Activated naive CD4-positive, alpha-beta T cell (primary cell): ENCODE data around the gene PHF20.
"Not testable (repeated sequence)": the region's sequence is repeated elsewhere in the genome, so short reads cannot be mapped to it uniquely, and the experiment has no call there.

Experiments used
- DNase-seq, 4 experiments: peaks; one replicate each; lab custom pipeline; 2025; lab: John Stamatoyannopoulos, UW

The PHF20 gene

DNA sequence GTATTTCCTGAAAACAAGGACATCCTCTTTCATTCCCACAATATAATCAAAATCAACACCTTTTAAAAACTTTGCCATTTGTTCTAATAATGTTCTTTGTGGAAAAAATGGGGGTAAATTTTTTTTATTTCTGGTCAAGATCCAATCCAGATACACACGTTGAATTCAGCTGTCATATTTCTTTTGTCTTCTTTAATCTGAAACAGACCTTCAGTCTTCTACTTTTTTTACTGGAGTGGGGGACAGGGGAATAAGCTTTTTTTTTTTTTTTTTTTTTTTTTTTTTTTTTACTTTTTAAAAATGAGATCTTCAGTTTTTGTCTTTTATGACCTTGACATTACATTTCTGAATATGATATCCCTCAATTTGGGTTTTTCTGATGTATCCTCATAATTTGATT lies 113.4 kb downstream of the PHF20 start:
- no peak for DNase-seq

DNA sequence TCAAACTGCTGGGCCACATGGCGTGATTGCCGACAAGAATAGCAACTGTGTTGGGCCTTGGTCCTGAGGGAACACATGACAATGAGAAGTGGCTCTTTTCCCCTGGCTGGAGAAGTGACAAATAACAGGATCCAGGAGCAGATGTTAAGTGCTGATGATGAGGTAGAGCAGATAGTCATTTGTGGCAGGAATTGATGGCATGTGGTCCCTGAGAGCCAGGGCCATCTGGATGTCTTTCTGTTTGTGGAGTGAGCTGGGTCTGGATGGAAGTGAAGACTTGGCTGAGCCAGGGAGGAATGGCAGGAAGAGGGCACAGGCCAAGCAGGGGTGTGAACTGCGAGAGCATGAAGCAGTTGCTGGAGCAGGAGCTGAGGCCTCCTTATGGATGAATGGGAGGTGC lies 114.7 kb downstream of the PHF20 start:
- no peak for DNase-seq

DNA sequence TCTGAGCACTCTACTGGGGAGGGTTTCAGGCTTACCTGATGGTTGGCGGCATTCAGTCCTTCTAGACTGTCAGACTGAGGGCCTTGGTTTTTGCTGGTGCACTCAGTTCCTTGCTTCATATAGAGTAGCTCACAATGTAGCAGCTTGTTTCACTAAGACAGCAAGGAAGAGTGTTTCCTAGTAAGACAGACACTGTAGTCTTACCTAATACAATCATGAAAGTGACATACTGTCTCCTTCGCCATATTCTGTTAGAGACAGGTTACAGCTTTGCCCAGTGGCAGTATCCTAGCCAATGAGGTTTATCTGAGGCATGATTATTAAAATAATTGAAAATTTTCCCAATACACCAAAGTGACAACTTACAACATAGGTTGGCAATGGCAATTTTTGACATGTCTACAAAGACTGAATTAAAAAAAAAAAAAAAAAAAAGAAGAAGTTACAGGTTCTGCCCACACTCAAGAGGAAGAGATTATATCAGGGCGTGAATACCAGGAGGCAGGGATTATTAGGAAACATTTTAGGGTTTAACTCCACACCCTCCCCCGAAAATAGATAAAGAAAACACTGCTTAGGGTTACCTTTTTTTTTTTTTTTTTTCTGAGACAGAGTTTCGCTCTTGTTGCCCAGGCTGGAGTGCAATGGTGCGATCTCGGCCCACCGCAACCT lies 115.7 kb downstream of the PHF20 start:
- DNase-seq, result no peak

DNA sequence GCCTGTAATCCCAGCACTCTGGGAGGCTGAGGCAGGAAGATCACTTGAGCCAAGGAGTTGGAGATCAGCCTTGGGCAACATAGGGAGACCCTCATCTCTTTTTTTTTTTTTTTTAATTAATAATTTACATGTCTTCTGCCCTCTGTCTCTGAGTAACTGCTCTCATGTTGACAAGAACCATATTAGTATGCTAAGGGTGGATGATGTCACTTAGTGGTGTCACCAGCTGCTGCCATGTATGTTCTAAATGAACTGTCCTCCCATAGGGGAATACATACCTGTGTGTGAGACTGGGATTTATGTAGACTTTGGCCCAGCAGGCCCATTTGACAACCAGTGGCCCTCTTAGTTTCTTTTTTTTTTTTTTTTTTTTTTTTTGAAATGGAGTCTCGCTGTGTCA lies 116.8 kb downstream of the PHF20 start:
- no peak for DNase-seq

- no peak for DNase-seq
Observed at GRCh38 chr20:35891375-35891774, 119.6 kb downstream of the PHF20 start.

GRCh38 chr20:35892871-35893270 lies 121.1 kb downstream of the PHF20 start:
- DNase-seq, result no peak

DNA sequence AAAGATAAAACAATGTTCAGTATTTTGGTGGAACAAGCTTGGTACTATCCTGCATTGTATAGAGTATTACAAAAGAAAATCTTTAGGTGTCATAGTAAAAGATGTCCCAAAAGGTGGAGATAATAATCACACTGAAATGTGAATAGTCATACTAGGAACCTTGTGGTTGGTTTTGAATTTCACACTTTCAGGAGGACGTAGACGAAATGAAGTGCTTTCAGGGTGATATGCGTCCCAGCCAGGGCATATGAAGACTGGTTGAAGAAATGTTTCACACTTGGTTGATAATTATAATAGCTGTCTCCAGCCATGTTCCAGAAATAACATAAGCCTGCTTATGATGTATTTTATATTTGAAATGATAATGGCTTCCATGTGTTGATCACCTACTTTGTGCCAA lies 122.1 kb downstream of the PHF20 start:
- DNase-seq, result no peak

GRCh38 chr20:35895516-35895915 lies 123.7 kb downstream of the PHF20 start:
- not testable (repeated sequence) for DNase-seq

DNA sequence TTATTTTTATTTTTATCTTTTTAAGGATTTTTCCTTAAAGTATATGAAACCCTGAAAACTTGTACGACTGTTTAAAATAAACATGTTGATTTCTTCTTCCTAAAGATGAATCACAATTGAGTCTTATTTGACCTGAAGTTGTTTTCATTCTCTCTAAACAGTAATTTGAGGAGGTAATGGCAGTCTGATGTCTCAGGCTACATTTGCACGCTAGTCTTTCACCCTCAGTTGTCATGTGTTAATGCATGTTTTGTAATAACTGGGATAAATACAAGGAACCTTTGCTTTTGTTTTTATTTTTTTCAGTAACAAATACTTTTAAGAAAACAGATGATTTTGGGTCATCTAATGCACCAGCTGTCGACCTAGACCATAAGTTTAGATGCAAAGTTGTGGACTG lies 127.2 kb downstream of the PHF20 start:
- DNase-seq, result no peak

DNA sequence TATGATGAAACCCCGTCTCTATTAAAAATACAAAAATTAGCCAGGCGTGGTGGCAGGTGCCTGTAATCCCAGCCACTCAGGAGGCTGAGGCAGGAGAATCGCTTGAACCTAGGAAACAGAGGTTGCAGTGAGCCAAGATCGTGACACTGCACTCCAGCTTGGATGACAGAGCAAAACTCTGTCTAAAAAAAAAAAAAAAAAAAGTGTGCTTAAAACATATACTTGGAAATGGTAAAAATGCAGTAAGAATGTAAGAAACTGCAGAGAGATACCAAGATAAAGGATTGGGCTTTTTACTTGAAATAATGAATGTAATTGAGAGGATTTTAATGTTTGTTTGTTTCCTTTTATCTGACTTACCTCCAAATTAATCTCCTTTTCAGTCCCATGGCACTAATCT lies 129.4 kb downstream of the PHF20 start:
- DNase-seq, result not testable (repeated sequence)

DNA sequence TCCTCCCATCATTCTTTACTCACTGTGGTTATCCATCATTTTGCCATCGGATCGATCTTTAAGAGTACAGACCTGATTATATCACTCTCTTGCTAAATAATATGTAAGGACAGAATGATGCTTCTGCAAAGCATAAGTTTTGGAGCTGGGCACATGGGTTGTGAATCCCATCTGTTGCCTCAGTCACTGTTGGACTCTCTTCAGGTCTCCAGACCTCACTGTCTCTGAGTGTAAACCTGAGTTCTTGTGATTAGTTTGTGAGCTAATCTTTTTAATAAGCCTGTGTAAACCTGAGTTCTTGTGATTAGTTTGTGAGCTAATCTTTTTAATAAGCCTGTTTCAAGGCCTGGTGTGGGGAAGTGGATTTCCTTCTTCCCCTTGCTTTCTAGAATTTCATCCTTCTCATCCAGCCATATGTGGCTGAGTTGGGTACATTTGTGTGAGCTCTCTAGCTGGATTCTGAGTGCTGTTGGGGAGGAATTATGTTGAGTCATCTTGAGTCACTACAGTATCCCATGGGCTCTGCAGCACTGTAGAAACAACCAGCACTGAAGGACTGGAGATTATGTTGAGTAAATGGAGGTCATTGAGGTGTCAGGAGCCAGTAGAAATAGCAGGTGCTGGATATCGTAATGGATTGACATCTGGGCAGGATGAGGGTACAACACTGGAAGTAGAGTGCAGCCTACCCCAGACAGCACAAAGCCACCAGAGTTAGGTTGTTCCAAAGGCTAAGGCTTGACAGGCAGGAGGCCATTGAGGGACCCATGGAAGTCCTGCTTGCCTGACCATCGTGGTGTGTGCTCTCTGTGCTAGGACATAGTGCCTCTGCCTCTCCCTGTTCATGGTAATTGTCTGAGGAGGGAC lies 130.1 kb downstream of the PHF20 start:
- DNase-seq, result no peak

DNA sequence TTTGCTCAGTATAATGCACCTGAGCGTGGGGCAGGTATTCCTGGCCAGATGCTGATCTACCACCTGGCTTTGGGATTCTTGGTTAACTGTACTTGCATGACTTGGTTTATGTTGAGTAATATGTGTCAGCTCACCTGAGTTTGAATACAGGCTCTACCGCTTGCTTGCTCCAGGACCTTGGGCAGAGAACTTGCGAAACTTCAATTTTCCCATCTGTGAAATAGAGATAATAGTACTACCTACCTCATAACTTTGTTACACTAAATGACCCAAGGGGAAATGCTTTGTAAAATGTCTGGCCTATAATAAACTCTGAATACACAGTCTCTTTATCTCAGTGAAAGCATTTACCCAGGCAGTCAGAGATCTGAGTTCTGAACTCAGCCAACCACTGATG lies 130.7 kb downstream of the PHF20 start:
- no peak for DNase-seq

DNA sequence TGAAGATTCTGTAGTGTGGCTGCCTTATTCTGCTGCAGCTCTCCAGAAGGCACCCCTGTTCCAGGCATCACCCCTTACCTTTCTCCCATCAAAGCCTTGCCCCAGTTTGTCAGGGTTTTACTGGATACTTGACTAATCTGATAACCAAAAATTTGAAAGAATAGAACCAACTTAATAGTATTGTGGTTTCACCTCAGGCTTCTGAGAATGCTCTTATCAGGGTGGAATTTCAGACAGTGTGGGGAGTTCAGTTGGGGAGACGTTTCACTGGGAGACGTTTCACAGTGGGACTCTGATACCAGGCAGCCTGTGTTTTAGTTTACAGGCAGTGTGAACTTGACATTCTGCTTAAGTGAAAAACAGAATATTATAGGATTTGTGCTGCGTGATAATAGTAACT lies 132.0 kb downstream of the PHF20 start:
- no peak for DNase-seq

DNA sequence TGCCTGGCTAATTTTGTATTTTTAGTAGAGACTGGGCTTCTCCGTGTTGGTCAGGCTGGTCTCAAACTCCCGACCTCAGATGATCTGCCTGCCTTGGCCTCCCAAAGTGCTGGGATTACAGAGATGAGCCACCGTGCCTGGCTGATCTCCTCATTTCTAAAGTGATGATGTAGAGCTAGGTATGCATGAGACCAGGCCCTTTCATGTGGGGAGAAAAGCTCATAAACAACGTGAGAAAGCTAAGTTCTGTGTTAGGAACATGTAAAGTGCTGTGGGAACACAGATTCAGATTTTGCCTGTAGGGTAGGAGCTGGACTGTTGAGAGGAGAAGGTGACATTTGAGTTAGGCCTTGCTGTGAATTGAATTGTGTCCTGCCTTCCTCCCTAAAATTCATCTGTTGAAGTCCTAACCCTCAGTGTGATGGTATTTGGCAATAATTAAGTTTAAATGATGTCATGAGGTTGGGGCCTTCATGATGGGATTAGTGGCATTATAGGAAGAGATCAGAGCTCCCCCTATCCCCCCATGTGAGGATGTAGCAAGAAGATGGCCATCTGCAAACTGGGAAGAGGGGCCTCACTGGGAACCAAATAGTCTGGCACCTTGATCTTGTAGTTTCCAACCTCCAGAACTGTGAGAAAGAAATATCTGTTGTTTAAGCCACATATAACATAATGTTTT lies 133.3 kb downstream of the PHF20 start:
- DNase-seq, result no peak

DNA sequence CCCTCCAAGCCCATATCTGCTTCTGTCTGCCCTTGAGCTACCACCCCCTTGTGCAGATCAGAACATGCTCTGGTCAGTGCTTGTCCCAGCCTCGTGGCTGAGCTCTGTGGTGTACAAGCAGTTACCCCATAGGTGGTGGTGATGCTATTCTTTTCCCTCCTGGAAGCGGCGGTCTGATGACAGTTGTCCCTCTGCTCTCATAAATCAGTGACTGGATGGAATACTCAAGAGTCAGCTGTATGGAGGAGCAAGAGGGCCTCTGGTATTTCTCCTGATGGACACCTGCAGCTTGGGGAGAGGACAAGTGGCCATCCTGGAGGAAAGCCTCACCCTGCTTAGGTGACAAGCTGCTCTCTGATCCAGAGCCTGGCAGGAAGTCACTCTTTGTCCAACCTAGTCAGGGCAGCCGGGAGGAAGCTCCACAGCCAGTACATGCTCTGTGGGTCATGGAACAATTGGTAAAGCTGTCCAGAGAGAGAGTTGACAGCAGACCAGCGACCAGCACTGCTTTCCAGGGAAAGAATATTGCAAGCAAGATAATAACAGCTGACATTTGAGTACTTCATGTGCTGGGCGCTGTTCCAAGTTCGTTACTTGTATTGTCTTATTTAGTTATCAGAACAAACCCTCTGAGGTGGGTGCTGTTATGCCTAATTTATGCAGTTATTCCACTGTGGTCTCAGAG lies 135.3 kb downstream of the PHF20 start:
- DNase-seq, result no peak

- DNase-seq, result no peak
Observed at GRCh38 chr20:35908007-35908406, 136.2 kb downstream of the PHF20 start.

GRCh38 chr20:35909176-35909575 lies 137.4 kb downstream of the PHF20 start:
- no peak for DNase-seq

GRCh38 chr20:35909796-35910195 lies 138.0 kb downstream of the PHF20 start:
- no peak for DNase-seq

DNA sequence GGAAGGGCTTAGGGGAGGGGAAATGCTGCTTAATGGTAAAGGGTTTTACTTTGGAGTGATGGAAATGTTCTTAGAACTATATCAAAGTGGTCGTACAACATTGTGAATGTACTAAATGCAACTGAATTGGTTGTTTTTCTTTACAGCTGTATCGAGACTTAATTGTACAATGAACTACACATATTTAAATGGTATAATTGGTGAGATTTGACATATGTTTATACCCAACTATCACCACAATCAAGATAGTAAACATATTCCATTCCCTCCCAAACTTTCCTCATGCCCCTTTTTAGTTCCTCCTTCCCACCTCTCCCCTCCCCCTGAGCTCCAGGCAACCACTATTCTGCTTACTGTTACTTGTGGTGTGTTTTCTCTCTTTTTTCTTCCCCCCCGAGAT lies 138.4 kb downstream of the PHF20 start:
- DNase-seq, result no peak

DNA sequence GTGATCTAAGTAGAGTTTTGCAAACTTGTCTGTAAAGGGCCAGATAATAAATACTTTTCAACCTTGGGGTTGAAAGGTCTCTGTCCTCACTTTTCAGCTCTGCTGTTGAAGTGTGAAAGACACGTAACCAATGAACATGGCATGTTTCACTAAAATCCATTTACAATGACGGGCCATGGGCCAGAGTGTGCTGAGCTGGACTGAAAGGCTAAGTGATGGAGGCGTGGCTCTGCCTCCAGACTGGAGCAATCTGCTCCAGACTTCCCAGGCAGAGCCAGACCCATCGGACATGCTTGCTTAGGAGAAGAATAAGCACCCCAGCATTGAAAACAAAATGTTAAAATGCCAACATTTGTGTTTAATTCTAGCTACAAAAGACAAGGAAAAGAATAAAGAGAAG lies 141.1 kb downstream of the PHF20 start:
- no peak for DNase-seq

DNA sequence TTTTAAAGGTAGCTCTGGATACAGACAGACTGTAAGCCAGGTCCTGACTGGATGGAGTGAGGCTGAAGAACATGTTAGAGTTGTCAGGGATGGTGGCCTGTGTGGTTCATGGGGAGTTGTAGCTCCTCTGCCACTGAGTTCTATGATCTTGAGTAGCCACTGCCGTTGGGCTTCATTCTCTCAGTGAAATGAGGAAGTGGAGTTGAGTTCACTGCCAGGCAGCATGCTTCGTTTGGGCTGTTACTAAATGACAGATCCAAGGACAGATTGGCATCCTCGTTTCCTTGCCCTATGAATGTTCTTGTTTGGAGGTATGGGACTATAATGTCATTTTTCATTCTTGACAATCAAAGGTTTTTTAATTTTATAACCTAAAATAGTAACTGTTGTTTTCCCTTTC lies 145.3 kb downstream of the PHF20 start:
- no peak for DNase-seq

DNA sequence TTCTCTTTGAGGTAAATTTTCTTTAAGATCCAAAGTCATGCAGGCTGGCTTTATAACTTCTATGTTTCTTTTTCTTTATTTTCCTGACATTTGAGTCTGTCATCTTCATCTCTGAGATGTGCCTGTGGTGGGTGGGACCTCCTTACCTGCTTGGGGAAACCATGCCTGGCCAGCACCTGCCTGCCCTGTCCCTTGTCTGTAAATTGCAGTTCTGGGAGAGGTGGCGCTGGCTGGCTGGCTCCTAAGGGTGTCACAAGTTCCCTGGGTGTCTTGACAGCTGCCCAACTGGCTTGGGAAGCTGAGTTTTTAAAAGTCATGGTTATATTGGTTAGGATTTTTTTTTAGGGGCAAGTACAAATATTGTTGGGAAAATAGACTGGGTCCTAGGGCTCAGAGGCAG lies 146.2 kb downstream of the PHF20 start:
- DNase-seq, result no peak
